GOT3 (cell line): ENCODE data around the gene CALU.

Experiments
- DNase-seq: peaks from one replicate; lab custom pipeline; 2025; ENCODE audit warnings: mixed read lengths; lab: John Stamatoyannopoulos, UW

Gene CALU

GRCh38 chr7:128811631-128812430, 72.7 kb downstream of the CALU start:
- no peak for DNase-seq

GRCh38 chr7:128812514-128813168, 73.5 kb downstream of the CALU start:
- DNase-seq = no peak

GRCh38 chr7:128814499-128814898, 75.3 kb downstream of the CALU start:
- no peak for DNase-seq

GRCh38 chr7:128815289-128815942, 76.3 kb downstream of the CALU start:
- DNase-seq = no peak

GRCh38 chr7:128818694-128819093, 79.5 kb downstream of the CALU start:
- DNase-seq = no peak
